Measurements from ENCODE around the gene TPP2.

Gene TPP2

GRCh38 chr13:102680133-102680717, 83.4 kb downstream of the TPP2 start:
- TF ChIP-seq USF1 (IDR thresholded peaks at IDR 0.05) (no peak), TEAD4 (IDR thresholded peaks at IDR 0.05) (no peak), FOXM1 (IDR thresholded peaks at IDR 0.05; ENCODE audit: borderline replicate concordance, low read depth) (no peak), EP300 (IDR thresholded peaks at IDR 0.05; ENCODE audit: borderline replicate concordance) (no peak), EGR1 (IDR thresholded peaks at IDR 0.05) (no peak), MAX (IDR thresholded peaks at IDR 0.05) (no peak), CEBPB (IDR thresholded peaks at IDR 0.05) (no peak), YY1 (IDR thresholded peaks at IDR 0.05; ENCODE audit: low read depth) (no peak), TAF1 (IDR thresholded peaks at IDR 0.05; ENCODE audit: low read depth) (no peak), TCF12 (IDR thresholded peaks at IDR 0.05; ENCODE audit: low read depth) (no peak), ZBTB7A (IDR thresholded peaks at IDR 0.05; ENCODE audit: low read depth) (no peak), CREB1 (IDR thresholded peaks at IDR 0.05; ENCODE audit: low read depth) (no peak), REST (IDR thresholded peaks at IDR 0.05; ENCODE audit: low read depth) (no peak), RAD21 (IDR thresholded peaks at IDR 0.05; ENCODE audit: low read depth) (no peak), NFIC (IDR thresholded peaks at IDR 0.05) (no peak)

GRCh38 chr13:102680842-102681740, 84.3 kb downstream of the TPP2 start:
- no peak for TF ChIP-seq TAF1 (IDR thresholded peaks at IDR 0.05; ENCODE audit: low read depth)
- TF ChIP-seq EP300 (IDR thresholded peaks at IDR 0.05; ENCODE audit: borderline replicate concordance), result no peak
- no peak for TF ChIP-seq RAD21 (IDR thresholded peaks at IDR 0.05; ENCODE audit: low read depth)
- TF ChIP-seq YY1 (IDR thresholded peaks at IDR 0.05; ENCODE audit: low read depth), result no peak
- TF ChIP-seq FOXM1 (IDR thresholded peaks at IDR 0.05; ENCODE audit: borderline replicate concordance, low read depth), result no peak
- TF ChIP-seq NFIC (IDR thresholded peaks at IDR 0.05), result no peak
- no peak for TF ChIP-seq ZBTB7A (IDR thresholded peaks at IDR 0.05; ENCODE audit: low read depth)
- no peak for TF ChIP-seq EGR1 (IDR thresholded peaks at IDR 0.05)
- TF ChIP-seq CEBPB (IDR thresholded peaks at IDR 0.05), result no peak

- TF ChIP-seq ZBTB7A (IDR thresholded peaks at IDR 0.05; ENCODE audit: low read depth) (no peak), MAX (IDR thresholded peaks at IDR 0.05) (no peak), REST (IDR thresholded peaks at IDR 0.05; ENCODE audit: low read depth) (no peak), YY1 (IDR thresholded peaks at IDR 0.05; ENCODE audit: low read depth) (no peak), TEAD4 (IDR thresholded peaks at IDR 0.05) (no peak), TCF12 (IDR thresholded peaks at IDR 0.05; ENCODE audit: low read depth) (no peak), CREB1 (IDR thresholded peaks at IDR 0.05; ENCODE audit: low read depth) (no peak), CEBPB (IDR thresholded peaks at IDR 0.05) (no peak), TAF1 (IDR thresholded peaks at IDR 0.05; ENCODE audit: low read depth) (no peak), EGR1 (IDR thresholded peaks at IDR 0.05) (no peak), NFIC (IDR thresholded peaks at IDR 0.05) (no peak), RAD21 (IDR thresholded peaks at IDR 0.05; ENCODE audit: low read depth) (no peak), USF1 (IDR thresholded peaks at IDR 0.05) (no peak), FOXM1 (IDR thresholded peaks at IDR 0.05; ENCODE audit: borderline replicate concordance, low read depth) (no peak), EP300 (IDR thresholded peaks at IDR 0.05; ENCODE audit: borderline replicate concordance) (no peak)
Observed at GRCh38 chr13:102682211-102682610, 85.4 kb downstream of the TPP2 start.

- TF ChIP-seq CEBPB (IDR thresholded peaks at IDR 0.05) (no peak), REST (IDR thresholded peaks at IDR 0.05; ENCODE audit: low read depth) (no peak), EP300 (IDR thresholded peaks at IDR 0.05; ENCODE audit: borderline replicate concordance) (no peak), TCF12 (IDR thresholded peaks at IDR 0.05; ENCODE audit: low read depth) (no peak), FOXM1 (IDR thresholded peaks at IDR 0.05; ENCODE audit: borderline replicate concordance, low read depth) (no peak), CREB1 (IDR thresholded peaks at IDR 0.05; ENCODE audit: low read depth) (no peak), ZBTB7A (IDR thresholded peaks at IDR 0.05; ENCODE audit: low read depth) (no peak)
Observed at GRCh38 chr13:102682727-102683126, 85.9 kb downstream of the TPP2 start.

Data from Ishikawa (cell line).